Measurements from ENCODE around the gene FAM200A.

- TF ChIP-seq CTCF (IDR thresholded peaks at IDR 0.05; ENCODE audit: low read depth, low read length) (no peak), EZH2phosphoT487 (IDR thresholded peaks at IDR 0.05; ENCODE audit: low read depth) (no peak)
Observed at GRCh38 chr7:99553039-99553438, 1.1 kb upstream of the FAM200A start.

Data from OCI-LY3 (cell line).